ENCODE data around the gene NXN.
"Not testable (repeated sequence)": the region's sequence is repeated elsewhere in the genome, so short reads cannot be mapped to it uniquely, and the experiment has no call there.

NXN gene

DNA sequence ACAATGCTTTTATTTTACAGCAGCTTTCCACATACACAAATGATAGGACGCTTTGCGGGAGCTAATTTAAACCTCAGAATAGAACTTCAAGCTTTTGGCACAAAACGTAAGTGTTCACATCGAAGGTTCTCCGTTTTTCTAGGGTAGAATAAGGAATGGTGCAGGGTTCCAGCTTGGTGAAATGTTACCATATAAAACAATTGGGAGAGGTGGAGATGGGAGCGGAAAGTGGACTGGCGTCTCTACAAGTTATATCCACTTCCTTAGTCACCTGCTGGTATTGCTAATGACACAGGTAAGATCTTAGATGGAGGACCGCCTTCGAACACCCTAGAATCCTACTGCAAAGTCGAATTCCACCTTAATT is 1.7 kb upstream of the NXN start:
- in situ Hi-C loops (cut with MboI; ENCODE audit: low sequenced_read_pairs) = loop anchor here (25.0 kb wide), 1 partner anchor 244 kb away; the partner anchor contains the start of gene TLCD3A

DNA sequence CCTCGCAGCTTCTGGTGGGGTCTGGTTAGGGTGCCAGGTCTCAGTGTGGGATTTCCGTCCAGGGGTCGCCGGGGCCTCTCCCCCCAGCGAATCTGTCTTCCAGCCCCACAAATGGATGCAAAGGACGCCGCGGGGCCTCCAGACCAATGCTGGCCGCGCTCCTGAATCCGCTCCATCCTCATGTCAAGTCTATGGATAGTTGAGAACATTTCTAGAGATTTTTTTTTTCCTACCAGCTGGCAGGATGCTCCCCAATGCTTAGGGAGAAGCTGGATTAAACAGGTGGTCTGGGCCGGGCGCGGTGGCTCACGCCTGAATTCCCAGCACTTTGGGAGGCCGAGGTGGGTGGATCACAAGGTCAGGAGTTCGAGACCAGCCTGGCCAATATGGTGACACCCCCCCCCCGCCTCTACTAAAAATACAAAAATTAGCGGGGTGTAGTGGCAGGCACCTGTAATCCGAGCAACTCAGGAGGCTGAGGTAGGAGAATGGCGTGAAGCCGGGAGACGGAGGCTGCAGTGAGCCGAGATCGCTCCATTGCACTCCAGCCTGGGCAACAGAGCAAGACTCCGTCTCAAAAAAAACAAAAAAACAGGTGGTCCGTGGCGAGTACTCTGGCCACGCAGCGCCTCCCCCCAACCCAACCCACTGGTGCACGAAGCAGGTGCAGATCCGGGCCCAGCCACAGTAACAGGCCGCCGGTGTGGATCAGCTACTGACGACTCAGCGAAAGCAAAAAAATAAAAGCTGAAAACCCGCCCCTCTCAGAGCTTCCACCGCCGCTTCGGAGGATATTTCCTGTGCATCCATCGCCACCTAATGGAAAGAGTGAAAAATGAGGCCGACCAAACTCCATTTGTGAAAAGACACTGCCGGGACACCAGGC is 1.1 kb upstream of the NXN start:
- in situ Hi-C loops (cut with MboI; ENCODE audit: low sequenced_read_pairs) = loop anchor here (25.0 kb wide), 1 partner anchor 243 kb away; the partner anchor contains the start of gene TLCD3A

DNA sequence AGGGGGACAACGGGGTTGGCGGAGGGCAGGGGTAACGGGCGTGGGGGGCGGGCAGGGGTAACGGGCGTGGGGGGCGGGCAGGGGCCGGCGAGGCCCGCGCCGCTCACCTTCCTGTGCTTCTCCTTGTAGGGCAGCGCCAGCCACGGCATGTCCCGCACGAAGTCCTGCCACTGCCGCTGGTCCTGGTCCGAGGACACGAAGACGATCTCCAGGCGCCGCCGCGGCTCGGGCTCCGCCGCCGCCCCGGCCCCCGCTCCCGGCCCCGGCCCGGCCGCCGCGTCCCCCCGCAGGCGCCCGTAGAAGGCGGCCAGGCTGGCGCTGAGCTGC is 401 bp downstream of the NXN start:
- in situ Hi-C loops (cut with MboI; ENCODE audit: low sequenced_read_pairs) = loop anchor here (25.0 kb wide), 1 partner anchor 242 kb away; the partner anchor contains the start of gene TLCD3A

DNA sequence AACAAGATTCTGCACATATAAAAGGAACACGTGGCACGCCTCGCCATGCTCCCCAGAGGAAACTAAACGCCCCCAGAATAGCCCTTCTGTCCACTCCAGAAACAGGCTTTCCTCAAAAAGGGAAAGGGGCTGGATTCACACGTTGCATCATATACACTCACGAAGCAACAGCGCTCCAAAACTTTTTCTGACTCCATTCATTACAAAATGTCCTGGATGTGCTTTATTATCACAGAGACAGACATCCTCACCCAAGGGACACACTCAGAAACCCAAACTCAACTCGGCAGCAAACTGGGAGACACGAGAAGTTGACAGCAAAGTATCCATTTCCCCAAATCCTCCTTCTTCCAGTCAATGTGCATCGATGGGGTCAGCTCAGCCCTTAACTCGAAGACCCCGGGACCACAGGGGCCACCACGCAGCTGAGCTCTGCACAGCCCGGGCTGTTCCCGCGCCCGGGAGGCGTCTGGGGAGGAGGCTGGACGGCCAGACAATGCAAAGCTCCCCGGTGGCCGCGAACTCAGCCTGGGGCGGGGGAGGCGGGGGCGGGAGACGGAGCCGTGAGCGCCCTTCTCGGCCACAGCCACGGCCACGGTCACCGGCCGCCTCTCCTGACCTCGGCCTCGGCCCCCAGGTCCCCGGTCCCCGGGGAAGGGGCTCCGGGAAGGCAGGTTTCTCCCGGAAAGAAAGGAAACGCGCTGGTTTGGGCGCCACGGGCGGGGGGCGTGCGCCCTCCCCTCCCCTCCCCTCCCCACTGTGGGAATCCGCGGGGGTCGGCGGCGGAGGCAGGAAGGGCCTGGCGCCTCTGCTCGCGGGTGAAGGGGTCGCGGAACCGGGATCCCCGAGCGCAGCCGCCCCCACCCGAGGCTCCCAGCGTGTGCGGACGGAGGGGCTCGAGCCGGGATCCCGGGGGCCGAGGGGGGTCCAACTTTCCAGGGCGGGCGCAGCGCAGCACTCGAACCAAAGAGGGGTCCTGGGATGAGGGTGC is 1.2 kb downstream of the NXN start:
- in situ Hi-C loops (cut with MboI; ENCODE audit: low sequenced_read_pairs) = loop anchor here (25.0 kb wide), 1 partner anchor 241 kb away; the partner anchor contains the start of gene TLCD3A

DNA sequence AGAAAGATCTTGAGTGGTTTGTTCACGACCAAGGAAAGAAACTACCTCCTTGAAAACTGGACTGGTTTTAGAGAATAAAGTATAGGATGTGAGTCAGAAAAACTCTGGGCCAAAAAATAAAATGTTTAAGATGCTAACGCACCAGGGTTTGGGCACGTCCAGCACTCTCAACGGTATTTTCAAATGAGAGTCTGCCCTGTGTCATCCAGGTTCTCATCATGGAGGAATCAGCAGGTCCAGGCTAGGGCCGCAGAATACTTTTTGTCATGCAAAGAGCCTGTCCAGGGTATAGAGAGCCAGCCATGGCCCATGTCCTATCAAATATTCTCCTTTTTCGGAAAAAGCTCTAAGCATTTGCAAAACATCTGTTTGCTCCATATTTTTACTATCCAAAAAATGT is 2.4 kb downstream of the NXN start:
- in situ Hi-C loops (cut with MboI; ENCODE audit: low sequenced_read_pairs) = loop anchor here (25.0 kb wide), 1 partner anchor 240 kb away; the partner anchor contains the start of gene TLCD3A

DNA sequence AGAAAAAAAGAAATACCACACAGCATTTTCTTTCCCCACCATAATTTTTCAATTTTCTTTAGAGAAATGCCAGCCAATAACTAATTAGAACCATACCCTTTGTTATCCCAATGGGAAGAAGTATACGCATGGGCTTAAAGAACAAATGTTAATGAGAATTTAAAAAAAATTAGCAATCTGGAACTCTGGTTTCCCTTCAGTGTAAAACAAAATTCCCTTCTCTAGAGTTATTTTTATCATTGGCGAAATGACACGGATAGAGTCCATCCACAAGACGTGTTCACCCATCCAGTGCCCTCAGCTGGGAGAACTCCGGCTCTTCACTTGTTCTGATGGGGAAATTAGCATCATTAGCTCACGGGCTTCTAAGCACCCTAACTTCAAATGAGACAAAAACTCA is 3.3 kb downstream of the NXN start:
- in situ Hi-C loops (cut with MboI; ENCODE audit: low sequenced_read_pairs) = loop anchor here (25.0 kb wide), 1 partner anchor 239 kb away; the partner anchor contains the start of gene TLCD3A

DNA sequence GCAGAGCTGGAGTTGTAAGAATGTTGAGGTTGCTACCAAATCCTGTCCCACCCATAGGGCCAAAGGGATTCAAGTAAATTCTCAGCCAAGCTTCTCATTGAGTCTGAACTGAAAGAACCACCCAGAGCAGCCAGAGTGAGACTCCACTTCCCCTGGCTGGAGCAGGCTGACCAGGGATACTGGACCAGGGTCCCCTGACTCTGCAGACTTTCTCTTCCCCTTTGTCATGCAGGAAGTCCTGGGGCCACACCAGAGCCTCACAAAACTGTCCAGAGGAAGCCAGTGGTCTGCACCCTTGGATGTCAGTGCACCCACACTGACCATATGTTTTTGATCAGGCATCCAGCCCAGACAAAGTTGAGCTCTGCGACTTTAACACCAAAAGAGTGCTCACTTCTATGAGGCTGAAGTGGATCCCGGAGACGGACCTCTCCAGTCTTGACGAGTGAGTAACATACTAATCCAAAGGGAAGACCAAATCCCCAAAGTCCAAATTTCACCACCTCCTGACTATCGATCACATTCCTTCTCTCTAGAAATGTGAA is 4.1 kb downstream of the NXN start:
- in situ Hi-C loops (cut with MboI; ENCODE audit: low sequenced_read_pairs) = loop anchor here (25.0 kb wide), 1 partner anchor 238 kb away; the partner anchor contains the start of gene TLCD3A

DNA sequence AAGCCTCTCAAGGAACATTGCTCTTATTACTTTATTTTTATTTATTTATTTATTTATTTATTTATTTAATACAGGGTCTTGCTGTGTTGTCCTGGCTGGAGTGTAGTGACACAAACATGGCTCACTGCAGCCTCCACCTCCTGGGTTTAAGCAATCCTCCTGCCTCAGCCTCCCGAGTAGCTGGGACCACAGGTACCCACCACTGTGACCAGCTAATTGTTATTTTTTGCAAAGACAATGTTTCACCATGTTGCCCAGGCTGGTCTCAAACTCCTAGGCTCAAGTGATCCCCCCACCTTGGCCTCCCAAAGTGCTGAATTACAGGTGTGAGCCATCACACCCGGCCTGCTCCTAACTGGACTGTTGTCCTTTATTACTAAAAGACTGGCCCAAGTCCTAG is 4.8 kb downstream of the NXN start:
- in situ Hi-C loops (cut with MboI; ENCODE audit: low sequenced_read_pairs) = loop anchor here (25.0 kb wide), 1 partner anchor 237 kb away; the partner anchor contains the start of gene TLCD3A

DNA sequence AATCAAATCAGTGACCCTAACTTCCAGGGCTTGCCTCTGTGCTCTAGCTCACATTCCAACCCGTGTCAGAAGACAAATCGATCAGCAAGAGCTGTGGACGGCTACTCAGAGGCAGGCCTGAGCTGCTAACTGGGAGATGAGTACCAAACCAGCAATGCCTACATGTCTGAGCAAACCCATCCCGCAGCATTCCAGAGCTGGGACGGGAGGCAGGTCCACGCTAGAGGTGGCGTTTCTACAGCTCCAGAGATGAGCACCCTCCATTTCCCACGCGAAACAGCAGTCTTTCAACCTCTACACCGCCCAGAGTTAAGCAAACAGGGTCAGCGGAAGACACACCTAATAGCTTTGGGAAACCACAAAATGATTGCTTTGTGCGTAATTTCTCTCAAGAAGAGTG is 6.5 kb downstream of the NXN start:
- in situ Hi-C loops (cut with MboI; ENCODE audit: low sequenced_read_pairs) = no loop called here

DNA sequence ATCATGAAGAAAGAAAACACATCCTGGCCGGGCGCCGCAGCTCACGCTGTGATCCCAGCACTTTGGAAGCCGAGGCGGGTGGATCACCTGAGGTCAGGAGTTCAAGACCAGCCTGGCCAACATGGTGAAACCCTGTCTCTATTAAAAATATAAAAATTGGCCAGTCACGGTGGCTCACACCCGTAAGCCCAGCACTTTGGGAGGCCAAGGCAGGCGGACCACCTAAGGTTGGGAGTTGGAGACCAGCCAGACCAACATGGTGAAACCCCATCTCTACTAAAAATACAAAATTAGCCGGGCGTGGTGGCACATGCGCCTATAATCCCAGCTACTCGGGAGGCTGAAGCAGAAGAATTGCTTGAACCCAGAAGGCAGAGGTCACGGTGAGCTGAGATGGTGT is 7.7 kb downstream of the NXN start:
- in situ Hi-C loops (cut with MboI; ENCODE audit: low sequenced_read_pairs) = not testable (repeated sequence)

DNA sequence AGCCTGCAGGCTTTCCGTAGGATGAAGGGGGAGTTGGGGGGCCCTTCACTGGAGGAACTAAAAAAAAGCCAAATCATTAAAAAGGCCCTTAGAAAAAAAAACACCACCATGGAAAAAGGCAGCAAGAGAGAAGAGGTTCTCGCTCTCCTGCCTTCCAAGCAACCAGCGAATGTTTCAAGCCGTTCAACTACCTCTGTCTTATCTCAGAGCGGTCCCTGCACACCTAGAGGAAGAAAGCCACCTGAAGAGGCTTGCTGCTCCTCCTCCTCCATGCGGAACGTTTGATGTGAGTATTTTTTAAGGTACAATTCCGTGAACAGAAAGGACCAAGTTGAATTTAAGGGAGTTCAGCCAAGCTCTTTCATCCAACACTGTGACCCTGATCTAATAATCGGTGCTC is 9.2 kb downstream of the NXN start:
- in situ Hi-C loops (cut with MboI; ENCODE audit: low sequenced_read_pairs) = no loop called here

DNA sequence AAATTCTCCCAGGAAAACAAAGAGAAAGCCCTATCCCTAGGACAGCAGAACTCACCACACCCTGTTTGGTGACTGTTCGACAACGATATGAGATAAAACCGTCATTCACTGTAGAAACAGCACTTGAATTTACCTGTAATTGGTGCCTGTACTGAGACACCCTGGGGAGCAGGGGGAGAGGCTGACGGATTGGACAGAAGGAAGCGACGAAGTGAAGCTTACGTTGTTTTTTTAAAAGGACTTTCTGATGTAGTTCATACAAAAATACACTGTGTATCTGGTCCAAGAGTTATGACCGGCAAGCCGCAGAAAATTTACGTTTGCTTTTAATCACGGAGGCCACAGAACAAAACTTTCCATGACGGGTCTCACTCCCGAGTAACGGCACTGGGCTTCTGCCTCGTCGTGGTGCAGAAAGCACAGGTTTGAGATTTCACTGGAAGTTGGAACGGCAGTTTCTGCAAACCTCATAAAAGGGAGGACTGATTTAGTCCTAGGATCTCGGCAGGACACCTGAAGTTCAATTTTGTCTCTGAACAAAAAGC is 9.7 kb downstream of the NXN start:
- in situ Hi-C loops (cut with MboI; ENCODE audit: low sequenced_read_pairs) = no loop called here

DNA sequence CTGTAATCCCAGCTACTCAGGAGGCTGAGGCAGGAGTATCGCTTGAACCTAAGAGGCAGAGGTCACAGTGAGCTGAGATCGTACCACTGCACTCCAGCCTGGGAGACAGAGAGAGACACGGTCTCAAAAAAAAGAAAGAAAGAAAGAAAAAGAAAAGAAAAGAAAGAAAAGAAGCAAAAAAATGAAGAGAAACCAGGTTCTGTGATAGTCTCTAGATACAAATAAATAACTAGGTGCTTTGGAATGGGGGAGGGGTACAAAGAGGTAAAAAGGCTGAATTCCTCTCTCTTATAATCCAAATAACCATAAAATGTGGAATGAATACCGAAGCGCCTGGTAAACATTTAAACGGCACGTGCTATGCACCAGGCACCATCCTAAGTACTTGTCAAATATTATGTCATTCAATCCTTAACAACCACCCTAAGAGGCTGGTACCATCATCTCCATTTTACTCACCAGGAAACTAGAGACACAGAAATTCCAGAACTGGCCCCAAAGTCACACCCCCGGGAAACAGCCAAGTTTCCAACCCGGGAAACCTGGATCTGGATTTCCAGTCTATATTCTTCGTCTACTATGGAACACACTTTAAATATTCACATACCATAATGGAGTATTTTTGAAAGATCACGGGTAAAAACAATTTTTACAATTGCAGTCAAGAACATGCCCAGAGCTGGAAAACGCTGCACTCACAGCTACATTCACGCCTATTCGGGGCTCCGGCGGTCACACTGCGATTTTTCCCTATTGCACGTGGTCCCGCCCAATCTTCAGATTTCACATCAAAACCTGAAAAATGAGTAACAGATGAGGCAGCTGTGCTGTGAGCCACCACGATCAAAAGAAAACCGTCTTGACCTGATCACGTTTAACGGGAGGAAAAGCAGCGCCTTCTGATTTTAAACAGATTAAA is 10.5 kb downstream of the NXN start:
- in situ Hi-C loops (cut with MboI; ENCODE audit: low sequenced_read_pairs) = no loop called here

DNA sequence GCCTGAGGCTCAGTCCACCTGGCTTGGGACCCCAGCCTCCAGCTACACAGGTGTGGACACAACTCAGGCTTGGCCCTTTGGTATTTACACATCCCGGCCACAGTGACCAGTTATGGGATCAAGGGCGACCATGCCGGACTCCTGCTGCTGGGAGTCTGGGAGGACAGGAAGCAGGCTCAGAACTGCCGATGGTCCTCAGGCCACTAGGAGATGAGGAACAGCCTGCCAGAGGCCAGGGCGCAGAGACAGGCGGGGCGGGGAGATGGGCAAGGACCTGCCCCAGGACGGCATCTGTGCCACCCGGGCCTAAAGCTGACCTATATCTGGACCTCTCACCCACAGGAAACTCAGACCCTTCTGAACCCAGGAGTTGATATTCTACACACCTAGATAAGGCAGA is 12.5 kb downstream of the NXN start:
- in situ Hi-C loops (cut with MboI; ENCODE audit: low sequenced_read_pairs) = no loop called here

DNA sequence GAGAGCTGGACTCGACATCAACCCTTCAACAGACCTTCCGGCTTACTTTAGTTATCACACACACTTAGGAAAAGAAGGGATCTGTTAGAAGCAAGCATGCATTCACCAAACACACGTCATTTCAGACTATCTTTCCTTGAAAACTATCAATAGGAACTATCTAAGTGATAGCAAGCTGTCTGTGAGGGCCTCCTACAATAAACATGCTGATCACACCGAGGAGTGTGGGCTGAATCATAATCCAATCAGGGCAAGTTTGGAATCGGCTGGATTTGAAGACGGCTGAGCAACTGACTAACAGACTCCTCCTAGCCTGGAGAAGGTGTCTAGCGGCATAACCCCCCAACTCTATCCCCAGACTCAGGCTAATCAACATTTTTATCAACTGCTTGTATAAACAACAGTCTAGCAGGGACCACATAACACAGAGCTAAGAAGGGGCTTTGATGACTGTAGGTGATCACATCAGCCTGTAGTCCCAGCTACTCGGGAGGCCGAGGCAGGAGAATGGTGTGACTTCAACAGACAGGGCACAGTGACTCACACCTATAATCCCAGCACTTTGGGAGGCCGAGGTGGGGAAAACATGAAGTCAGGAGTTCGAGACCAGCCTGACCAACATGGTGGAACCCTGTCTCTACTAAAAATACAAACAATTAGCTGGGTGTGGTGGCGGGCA is 14.1 kb downstream of the NXN start:
- in situ Hi-C loops (cut with MboI; ENCODE audit: low sequenced_read_pairs) = no loop called here

DNA sequence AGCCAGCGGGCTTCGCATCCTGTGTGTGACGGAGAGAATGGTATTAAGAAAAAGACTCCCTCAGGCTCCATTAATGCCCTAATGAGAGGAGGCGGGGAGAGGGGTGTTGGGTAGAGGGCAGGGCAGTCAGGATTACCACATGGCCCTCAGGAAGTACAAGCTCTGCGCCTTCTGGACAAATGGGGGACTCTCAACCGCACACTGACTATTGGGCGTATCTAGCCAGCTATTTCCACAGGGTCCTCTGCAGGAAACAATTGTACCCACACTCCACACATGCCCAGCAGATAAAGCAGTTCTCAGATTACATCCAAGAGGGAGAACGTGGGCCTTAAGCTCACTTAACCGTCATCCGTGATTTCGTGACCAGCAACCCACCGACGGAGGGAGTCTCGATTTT is 14.7 kb downstream of the NXN start:
- in situ Hi-C loops (cut with MboI; ENCODE audit: low sequenced_read_pairs) = no loop called here

DNA sequence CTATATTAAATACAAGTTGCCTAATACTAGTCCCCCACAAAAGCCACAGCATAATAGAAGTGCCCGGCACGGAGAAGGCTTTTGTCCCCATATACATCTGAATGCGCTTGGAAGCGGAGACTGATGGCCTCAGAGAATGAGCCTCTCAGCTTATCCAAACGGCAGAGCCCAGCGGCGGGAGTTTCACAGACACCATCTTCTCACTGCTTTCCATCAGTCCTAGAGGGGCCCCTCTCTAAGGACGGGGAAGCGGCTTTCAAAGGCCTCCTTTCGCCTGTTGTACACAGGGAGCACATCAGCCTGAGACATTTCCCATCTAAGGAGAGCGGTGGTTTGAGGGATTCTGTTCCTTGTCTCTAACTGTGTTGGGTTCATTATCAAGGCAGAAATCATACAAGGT is 16.9 kb downstream of the NXN start:
- in situ Hi-C loops (cut with MboI; ENCODE audit: low sequenced_read_pairs) = no loop called here

DNA sequence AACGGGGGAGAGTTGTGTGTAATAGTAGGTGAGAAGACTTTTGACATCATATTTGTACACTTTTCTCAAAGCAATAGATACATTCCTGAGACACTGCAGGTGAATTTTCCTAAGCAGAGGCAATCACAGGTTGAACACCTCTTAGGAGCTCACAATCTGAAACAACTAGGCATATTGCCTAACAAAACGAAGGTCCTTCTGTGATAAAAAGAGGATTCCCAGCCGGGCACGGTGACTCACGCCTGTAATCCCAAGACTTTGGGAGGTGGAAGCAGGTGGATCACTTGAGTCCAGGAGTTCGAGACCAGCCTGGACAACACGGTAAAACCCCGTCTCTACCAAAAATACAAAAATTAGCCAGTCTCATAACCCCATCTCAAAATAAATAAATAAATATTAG is 17.4 kb downstream of the NXN start:
- in situ Hi-C loops (cut with MboI; ENCODE audit: low sequenced_read_pairs) = no loop called here
